Kidney (tissue), 14 donors: Measurements from ENCODE around the gene DUSP3. TPM values are rescaled to one million over a fixed set of nuclear protein-coding genes. Genes with fewer than 3 reads are reported as not detected.
A peak's percentile ranks its signal among the peaks of the same experiment; 100 is the strongest.

Experiments
- DNase-seq, 5 donors: peaks; one replicate each; pipeline ENCODE4 v3.0.0-alpha.2; 2013 to 2020
- FAIRE-seq: peaks from 2 replicates; lab custom pipeline; 2012; peaks lifted over from hg19 to GRCh38; lab: Jason Lieb, UNC
- H3K27ac ChIP-seq, 2 donors: one replicate each; pipeline ENCODE4 v1.7.0; 2013; ENCODE audit warnings: low read depth in 2 of 2, low read length in 2 of 2, inconsistent platforms in 1 of 2
- H3K27me3 ChIP-seq: one replicate; pipeline ENCODE4 v1.7.1; 2013; ENCODE audit warnings: low read length, inconsistent platforms; ENCODE audit not compliant: control insufficient read depth, insufficient read depth
- H3K36me3 ChIP-seq, 3 donors: one replicate each; pipeline versions ENCODE4 v1.7.0 to v1.7.1; 2013; ENCODE audit warnings: low read length in 3 of 3, control low read depth in 1 of 3, inconsistent platforms in 1 of 3; ENCODE audit not compliant: insufficient read depth in 3 of 3, control insufficient read depth in 2 of 3
- H3K4me1 ChIP-seq, 3 donors: one replicate each; pipeline versions ENCODE4 v1.7.0 to v1.7.1; 2013; ENCODE audit warnings: low read length in 3 of 3, inconsistent platforms in 1 of 3, low read depth in 1 of 3; ENCODE audit not compliant: control insufficient read depth in 2 of 3, insufficient read depth in 2 of 3
- H3K4me3 ChIP-seq, 3 donors: one replicate each; pipeline versions ENCODE4 v1.7.0 to v1.8.1; 2013; ENCODE audit warnings: low read length in 3 of 3, control low read depth in 1 of 3, inconsistent platforms in 1 of 3
- H3K9ac ChIP-seq, 3 donors: one replicate each; pipeline versions ENCODE4 v1.7.0 to v1.7.1; 2013; ENCODE audit warnings: low read length in 3 of 3, control low read depth in 1 of 3, inconsistent platforms in 1 of 3
- H3K9me3 ChIP-seq, 3 donors: one replicate each; pipeline versions ENCODE4 v1.7.0 to v1.7.1; 2013; ENCODE audit warnings: low read length in 3 of 3, control low read depth in 1 of 3, inconsistent platforms in 1 of 3; ENCODE audit not compliant: control insufficient read depth in 2 of 3, insufficient read depth in 1 of 3
- CTCF ChIP-seq: IDR thresholded peaks from 3 replicates; pipeline ENCODE4 v1.5.1; 2012; ENCODE audit warnings: mild to moderate bottlenecking, moderate library complexity, borderline replicate concordance; ENCODE audit not compliant: insufficient read depth; ENCODE audit errors: extremely low read depth
- intact Hi-C: fragments of 100-400 bp; cut with DNase I; formaldehyde crosslinking; loops from one replicate; pipeline ENCODE4 v1.11.1; 2022
- polyA plus RNA-seq: library from polyadenylated mRNA; stranded (reverse); fragments of 350-450 nt; fragmentation: Illumina TruSeq; extraction: RNeasy Lipid Tissue Mini Kit (QIAGEN cat#74804); gene quantifications from one replicate; pipeline ENCODE4 v1.2.3, GENCODE V29; 2014; ENCODE audit warnings: low read depth, low replicate concordance; ENCODE audit not compliant: insufficient read depth
- total RNA-seq: library from RNA; stranded (reverse); fragmentation: NEBNext Ultra II Directional; extraction: Animal tissue kit (Norgen Biotek cat#: 25700); gene quantifications from one replicate; pipeline ENCODE4 v1.2.1, GENCODE V29; 2021
- donor health status: control.
- donor health status: control.
- donor health status: control.
- donor health status: control.
- donor health status: control.
- donor health status: DM: yes; HTN: yes; CAD: no.
- donor health status: Normal renal cell carcinoma (clear cell type).

DUSP3 gene
- total and polyA plus RNA-seq, 2 donors from 2014 or later, result 102 to 126 TPM

- Histone ChIP-seq H3K9ac (no peak overlapping the region), H3K9me3 (no peaks in the 10 kb centered on the region), H3K27me3 (no peaks in the 10 kb centered on the region), H3K36me3 (peaks cover 0 to 40% (median 19%) of the 10 kb centered on the region in 3 donors), H3K27ac (no peak overlapping the region), H3K4me1 (peaks cover 0 to 4% (median 0%) of the 10 kb centered on the region in 3 donors), H3K4me3 (no peak overlapping the region)
- DNase-seq (no peak), FAIRE-seq (no peak)
- peak; percentile 0 for TF ChIP-seq CTCF
- intact Hi-C loops, result no loop called here
Observed at GRCh38 chr17:43767053-43767712, 11.6 kb downstream of the DUSP3 start.

- Histone ChIP-seq H3K9me3 (no peaks in the 10 kb centered on the region), H3K4me1 (no peaks in the 10 kb centered on the region), H3K9ac (no peak overlapping the region), H3K4me3 (no peak overlapping the region), H3K36me3 (peaks cover 0 to 34% (median 16%) of the 10 kb centered on the region in 3 donors), H3K27me3 (no peaks in the 10 kb centered on the region), H3K27ac (no peak overlapping the region)
- TF ChIP-seq CTCF, result peak; percentile 72
- intact Hi-C loops, result no loop called here
- FAIRE-seq (no peak), DNase-seq (peak in 3 of 5 donors; percentile 70 to 75 (median 71))
Observed at GRCh38 chr17:43766413-43767052, 12.2 kb downstream of the DUSP3 start.

GRCh38 chr17:43760254-43760852 lies 18.4 kb downstream of the DUSP3 start:
- FAIRE-seq (peak; percentile 95), DNase-seq (peak; percentile 95 to 98 (median 97))
- Histone ChIP-seq H3K4me1 (peaks cover 0 to 6% (median 3%) of the 10 kb centered on the region in 3 donors), H3K27ac (no peak overlapping the region), H3K27me3 (no peaks in the 10 kb centered on the region), H3K9me3 (no peaks in the 10 kb centered on the region), H3K4me3 (no peak overlapping the region), H3K36me3 (peaks cover 0 to 3% (median 0%) of the 10 kb centered on the region in 3 donors), H3K9ac (peak overlapping the region in 1 of 3 donors; percentile 28)
- peak; percentile 100 for TF ChIP-seq CTCF
- intact Hi-C loops, result no loop called here
